DMS153 (cell line): ENCODE results near the gene NHLRC4.

Experiments
- DNase-seq: peaks from one replicate; lab custom pipeline; 2025; lab: John Stamatoyannopoulos, UW

NHLRC4 gene

GRCh38 chr16:530111-530817 lies 36.5 kb upstream of the NHLRC4 start:
- DNase-seq: no peak

DNA sequence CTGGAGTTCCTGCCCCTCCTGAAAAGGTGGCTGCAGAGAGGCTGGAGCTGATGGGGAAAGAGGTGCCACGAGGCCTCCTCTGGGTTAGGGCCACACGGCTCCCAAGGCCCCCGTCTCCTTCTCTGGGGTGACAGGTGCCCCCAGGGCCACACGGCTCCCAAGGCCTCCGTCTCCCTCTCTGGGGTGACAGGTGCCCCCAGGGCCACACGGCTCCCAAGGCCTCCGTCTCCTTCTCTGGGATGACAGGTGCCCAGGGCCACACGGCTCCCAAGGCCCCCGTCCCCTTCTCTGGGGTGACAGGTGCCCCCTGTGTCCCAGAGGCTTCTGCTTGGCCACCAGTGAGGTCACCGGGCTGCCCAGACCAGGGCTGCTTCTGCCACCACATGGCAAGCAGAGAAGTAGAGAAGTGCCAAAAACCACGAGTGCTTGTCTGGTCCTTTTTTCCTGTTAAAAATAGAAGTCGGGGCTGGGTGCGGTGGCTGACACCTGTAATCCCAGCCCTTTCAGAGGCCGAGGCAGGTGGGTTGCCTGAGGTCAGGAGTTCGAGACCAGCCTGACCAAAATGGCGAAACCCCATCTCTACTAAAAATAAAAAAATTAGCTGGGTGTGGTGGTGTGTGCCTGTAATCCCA lies 35.2 kb upstream of the NHLRC4 start:
- DNase-seq: no peak

GRCh38 chr16:533391-534123 lies 33.2 kb upstream of the NHLRC4 start:
- DNase-seq: no peak

DNA sequence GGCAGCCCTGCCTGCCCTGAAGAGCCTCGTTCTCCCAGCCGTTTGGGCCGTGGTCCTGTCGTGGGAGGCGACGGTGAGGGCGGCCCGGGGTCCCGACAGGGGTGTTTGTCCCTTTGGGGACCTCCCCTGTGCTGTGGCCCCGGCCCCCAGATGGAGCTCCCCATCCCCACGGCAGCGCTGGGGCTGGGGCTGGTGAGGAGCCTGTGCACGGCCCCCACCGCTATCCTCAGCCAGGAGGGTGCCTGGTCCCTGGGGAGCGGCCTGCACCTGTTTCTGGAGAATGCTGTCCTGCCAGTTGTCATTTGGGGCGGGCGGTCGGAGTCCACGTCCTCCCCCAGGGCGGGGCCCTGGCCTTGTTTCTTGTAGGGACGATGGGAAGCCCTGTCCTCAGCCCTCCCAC lies 32.7 kb upstream of the NHLRC4 start:
- DNase-seq: no peak

GRCh38 chr16:534856-535445 lies 31.9 kb upstream of the NHLRC4 start:
- no peak for DNase-seq

- no peak for DNase-seq
Observed at GRCh38 chr16:535446-536405, 31.1 kb upstream of the NHLRC4 start.

- DNase-seq: no peak
Observed at GRCh38 chr16:536746-537145, 30.1 kb upstream of the NHLRC4 start.

DNA sequence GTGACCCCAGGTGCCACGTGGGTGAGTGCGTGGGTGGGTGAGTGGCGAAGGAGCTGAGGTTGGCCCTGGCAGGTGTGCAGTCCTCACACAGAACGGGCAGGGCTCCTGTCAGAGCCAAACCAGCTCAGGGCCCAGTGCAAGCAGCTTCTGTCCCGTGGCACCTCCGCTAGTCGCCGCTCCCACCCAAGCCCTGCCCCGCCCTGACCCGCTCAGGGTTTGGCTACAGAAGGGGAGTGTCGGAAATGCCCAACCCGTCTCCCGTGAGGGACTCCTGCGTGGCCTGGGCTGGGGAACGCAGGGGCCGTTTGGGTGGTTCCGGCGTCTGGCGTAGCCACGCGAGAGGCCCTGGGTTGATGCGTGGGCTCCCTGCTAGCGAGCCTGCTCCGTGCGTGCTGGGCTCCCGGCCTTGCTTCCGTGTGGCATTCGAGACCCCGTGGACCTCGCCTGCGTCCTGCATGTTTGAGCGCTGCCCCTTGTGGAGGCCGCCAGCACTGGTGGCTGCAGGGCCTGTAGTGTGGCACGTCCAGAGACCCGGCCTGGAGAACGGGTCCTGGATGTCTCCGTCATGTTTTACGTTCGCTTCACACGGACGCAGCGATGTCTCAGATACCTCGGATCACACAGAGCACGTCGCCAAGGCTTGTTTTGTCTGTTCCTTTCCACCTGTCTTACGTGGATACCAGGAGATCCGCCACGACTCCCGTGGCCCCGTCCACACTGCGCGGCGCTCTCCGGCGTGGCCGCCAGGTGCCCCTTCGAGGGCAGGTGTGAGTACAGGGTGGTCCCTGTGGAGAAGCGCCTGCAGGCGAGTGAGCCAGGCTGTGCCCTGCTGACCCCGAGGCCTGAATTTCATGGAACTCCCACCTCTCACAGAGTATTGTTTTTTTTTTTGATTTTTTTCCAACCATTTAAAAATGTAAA lies 29.1 kb upstream of the NHLRC4 start:
- DNase-seq: no peak

- no peak for DNase-seq
Observed at GRCh38 chr16:539901-540530, 26.8 kb upstream of the NHLRC4 start.

DNA sequence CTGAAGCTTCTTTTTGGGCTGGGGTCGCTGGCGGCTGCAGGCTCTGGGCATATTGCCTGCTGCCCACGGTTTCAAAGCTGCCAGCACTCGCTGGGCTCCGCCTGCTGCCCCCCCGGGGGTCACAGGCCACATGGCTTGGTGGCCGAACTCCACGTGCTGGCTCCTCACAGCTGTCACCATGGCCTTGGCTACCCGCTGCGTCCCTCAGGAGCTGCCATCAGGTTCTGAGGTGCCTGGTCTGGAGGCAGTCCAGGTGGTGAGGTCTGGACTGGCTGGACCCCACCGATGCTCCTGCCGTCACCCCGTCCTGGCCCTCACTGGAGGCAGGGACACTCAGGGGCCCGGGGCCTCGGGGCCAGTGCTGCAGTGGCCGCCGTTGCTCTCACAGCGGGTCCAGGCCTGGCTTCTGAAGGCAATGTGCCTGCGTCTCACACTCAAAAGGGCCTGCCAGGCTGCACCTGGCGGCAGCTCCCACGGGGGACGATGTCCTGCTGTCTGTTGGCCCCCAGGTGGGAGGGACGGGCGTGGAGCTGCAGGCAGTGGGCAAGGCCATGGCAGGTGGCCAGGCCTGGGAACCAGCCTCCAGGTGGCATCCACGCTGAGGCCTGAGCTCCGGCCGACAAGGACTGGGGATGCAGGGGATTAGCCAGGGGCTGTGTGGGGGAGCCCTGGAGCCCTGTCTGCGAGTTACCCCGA lies 26.0 kb upstream of the NHLRC4 start:
- no peak for DNase-seq

GRCh38 chr16:543301-544164 lies 23.3 kb upstream of the NHLRC4 start:
- no peak for DNase-seq

DNA sequence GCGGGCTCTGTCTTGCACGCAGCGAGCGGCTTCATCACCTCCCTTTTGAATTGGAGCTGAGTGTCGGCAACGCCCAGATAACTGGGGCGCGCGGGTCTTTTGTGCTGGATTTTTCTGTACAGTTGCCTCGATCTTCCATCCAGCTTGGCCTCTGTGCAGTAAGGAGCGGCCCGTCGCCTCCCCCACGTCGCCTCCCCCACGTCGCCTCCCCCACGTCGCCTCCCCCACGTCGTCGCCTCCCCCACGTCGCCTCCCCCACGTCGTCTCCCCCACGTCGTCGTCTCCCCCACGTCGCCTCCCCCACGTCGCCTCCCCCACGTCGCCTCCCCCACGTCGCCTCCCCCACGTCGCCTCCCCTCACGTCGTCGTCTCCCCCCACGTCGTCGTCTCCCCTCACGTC lies 22.3 kb upstream of the NHLRC4 start:
- no peak for DNase-seq

DNA sequence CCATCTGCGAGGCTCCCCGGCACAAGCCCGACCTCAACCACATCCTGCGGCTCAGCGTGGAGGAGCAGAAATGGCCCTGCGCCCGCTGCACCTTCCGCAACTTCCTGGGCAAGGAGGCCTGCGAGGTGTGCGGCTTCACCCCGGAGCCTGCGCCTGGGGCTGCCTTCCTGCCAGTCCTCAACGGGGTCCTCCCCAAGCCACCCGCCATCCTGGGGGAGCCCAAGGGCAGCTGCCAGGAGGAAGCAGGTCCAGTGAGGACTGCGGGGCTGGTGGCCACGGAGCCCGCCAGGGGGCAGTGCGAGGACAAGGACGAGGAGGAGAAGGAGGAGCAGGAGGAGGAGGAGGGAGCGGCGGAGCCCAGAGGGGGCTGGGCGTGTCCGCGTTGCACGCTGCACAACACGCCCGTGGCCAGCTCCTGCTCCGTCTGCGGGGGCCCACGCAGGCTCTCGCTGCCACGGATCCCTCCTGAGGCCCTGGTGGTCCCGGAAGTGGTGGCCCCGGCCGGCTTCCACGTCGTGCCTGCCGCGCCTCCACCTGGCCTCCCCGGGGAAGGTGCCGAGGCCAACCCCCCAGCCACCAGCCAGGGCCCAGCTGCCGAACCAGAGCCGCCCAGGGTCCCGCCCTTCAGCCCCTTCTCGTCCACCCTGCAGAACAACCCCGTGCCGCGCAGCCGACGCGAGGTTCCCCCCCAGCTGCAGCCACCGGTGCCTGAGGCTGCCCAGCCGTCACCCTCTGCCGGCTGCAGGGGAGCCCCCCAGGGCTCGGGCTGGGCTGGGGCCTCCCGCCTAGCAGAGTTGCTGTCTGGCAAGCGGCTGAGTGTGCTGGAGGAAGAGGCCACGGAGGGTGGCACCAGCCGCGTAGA lies 19.7 kb upstream of the NHLRC4 start:
- DNase-seq: peak; percentile 77

- DNase-seq: no peak
Observed at GRCh38 chr16:548586-548985, 18.2 kb upstream of the NHLRC4 start.

DNA sequence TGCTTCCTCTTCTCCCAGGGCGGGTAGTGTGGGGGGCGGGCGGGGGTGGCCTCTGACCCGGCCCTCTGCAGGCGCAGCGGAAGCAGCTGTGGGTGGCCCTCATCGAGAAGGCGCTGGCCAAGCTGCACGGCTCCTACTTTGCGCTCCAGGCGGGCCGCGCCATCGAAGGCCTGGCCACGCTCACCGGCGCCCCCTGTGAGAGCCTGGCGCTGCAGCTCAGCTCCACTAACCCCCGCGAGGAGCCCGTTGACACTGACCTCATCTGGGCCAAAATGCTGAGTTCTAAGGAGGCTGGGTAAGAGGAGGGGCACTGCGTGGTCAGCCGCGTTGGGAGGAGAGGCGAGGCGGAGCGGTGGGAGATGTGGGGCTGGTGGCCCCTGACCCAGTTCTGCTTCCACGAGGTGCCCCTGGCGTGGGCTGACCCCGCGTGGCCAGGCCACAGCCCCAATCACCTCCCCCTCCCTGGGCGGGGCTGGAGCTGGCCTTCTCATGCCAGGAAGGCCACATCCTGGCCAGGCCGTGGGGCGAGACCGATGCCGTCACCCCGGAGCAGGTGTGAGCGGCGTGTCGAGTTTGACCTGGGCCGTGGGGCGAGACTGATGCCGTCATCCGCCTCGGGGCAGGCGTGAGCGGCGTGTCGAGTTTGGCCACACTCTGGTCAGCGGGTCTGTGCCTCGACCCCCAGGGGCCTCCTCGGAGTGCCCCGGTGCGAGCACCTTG lies 17.1 kb upstream of the NHLRC4 start:
- DNase-seq: no peak

GRCh38 chr16:551210-551609 lies 15.6 kb upstream of the NHLRC4 start:
- DNase-seq: no peak

GRCh38 chr16:552171-552570 lies 14.6 kb upstream of the NHLRC4 start:
- DNase-seq: no peak
